Dendritic cell treated with granulocyte-macrophage colony-stimulating factor and Interleukin-4, amounts not matched to agents 40 ng/mL and 50 ng/mL, for 4 days (primary cell): Measurements from ENCODE around the gene OR56A4.

ENCODE experiments used
- H3K27ac Mint-ChIP-seq: one replicate; pipeline ENCODE4 v1.8.0; 2022; ENCODE audit warnings: mild to moderate bottlenecking, mixed read lengths
- H3K27me3 Mint-ChIP-seq: one replicate; pipeline ENCODE4 v1.8.0; 2022; ENCODE audit warnings: mild to moderate bottlenecking, mixed read lengths
- H3K36me3 Mint-ChIP-seq: one replicate; pipeline ENCODE4 v1.8.0; 2022; ENCODE audit warnings: low read depth, mixed read lengths
- H3K4me1 Mint-ChIP-seq: one replicate; pipeline ENCODE4 v1.8.0; 2022; ENCODE audit warnings: low read depth, mixed read lengths
- H3K4me3 Mint-ChIP-seq: one replicate; pipeline ENCODE4 v1.8.0; 2022; ENCODE audit warnings: mild to moderate bottlenecking, moderate library complexity, mixed read lengths
- H3K9me3 Mint-ChIP-seq: one replicate; pipeline ENCODE4 v1.8.0; 2022; ENCODE audit warnings: mixed read lengths
- intact Hi-C: fragments of 100-400 bp; cut with micrococcal nuclease; formaldehyde crosslinking; loops from one replicate; pipeline ENCODE4 v1.15.0; 2022

The OR56A4 gene

GRCh38 chr11:6006846-6007245 lies at the start of gene OR56A4:
Gene OR56A4, minus strand, starts transcription at chr11:6006946. Its CDS starts 3,954 bp downstream, at chr11:6002992.
- intact Hi-C loops, result no loop called here
- no peaks in the 10 kb centered on the region for H3K9me3 Mint-ChIP-seq
- H3K36me3 Mint-ChIP-seq, result no peaks in the 10 kb centered on the region
- H3K4me1 Mint-ChIP-seq, result peaks cover 5% of the 10 kb centered on the region
- no peak within 1 kb of the TSS for H3K27ac Mint-ChIP-seq
- H3K4me3 Mint-ChIP-seq, result no peak within 1 kb of the TSS
- H3K27me3 Mint-ChIP-seq, result peaks cover 26% of the 10 kb centered on the region

- Mint-ChIP-seq H3K36me3 (no peaks in the 10 kb centered on the region), H3K4me1 (peaks cover 6% of the 10 kb centered on the region), H3K27me3 (peaks cover 27% of the 10 kb centered on the region), H3K4me3 (no peak overlapping the region), H3K9me3 (no peaks in the 10 kb centered on the region), H3K27ac (no peak overlapping the region)
- intact Hi-C loops, result no loop called here
Measured at GRCh38 chr11:6055569-6055968, 48.8 kb upstream of the OR56A4 start.

GRCh38 chr11:6052374-6052773 lies 45.6 kb upstream of the OR56A4 start:
- Mint-ChIP-seq H3K27ac (no peak overlapping the region), H3K27me3 (peaks cover 28% of the 10 kb centered on the region), H3K4me3 (no peak overlapping the region), H3K9me3 (no peaks in the 10 kb centered on the region), H3K36me3 (no peaks in the 10 kb centered on the region), H3K4me1 (peaks cover 6% of the 10 kb centered on the region)
- intact Hi-C loops, result no loop called here

GRCh38 chr11:6040874-6041273 lies 34.1 kb upstream of the OR56A4 start:
- Mint-ChIP-seq H3K4me1 (peaks cover 12% of the 10 kb centered on the region), H3K27ac (no peak overlapping the region), H3K36me3 (no peaks in the 10 kb centered on the region), H3K4me3 (no peak overlapping the region), H3K9me3 (no peaks in the 10 kb centered on the region), H3K27me3 (peaks cover 21% of the 10 kb centered on the region)
- intact Hi-C loops, result no loop called here

GRCh38 chr11:6030708-6031405 lies 24.1 kb upstream of the OR56A4 start, which contains the start of gene OR56A1:
Gene OR56A1, minus strand, starts transcription at chr11:6030758. Its CDS starts 3,066 bp downstream, at chr11:6027692.
- Mint-ChIP-seq H3K27me3 (peaks cover 14% of the 10 kb centered on the region), H3K9me3 (no peaks in the 10 kb centered on the region), H3K4me1 (no peaks in the 10 kb centered on the region), H3K4me3 (no peak within 1 kb of the TSS), H3K27ac (no peak within 1 kb of the TSS), H3K36me3 (no peaks in the 10 kb centered on the region)
- intact Hi-C loops, result no loop called here

- peaks cover 12% of the 10 kb centered on the region for H3K27me3 Mint-ChIP-seq
- H3K27ac Mint-ChIP-seq, result no peak overlapping the region
- no peaks in the 10 kb centered on the region for H3K36me3 Mint-ChIP-seq
- H3K4me1 Mint-ChIP-seq, result no peaks in the 10 kb centered on the region
- H3K4me3 Mint-ChIP-seq, result no peak overlapping the region
- H3K9me3 Mint-ChIP-seq, result no peaks in the 10 kb centered on the region
- intact Hi-C loops, result no loop called here
Measured at GRCh38 chr11:6027501-6027900, 20.8 kb upstream of the OR56A4 start.

- no peaks in the 10 kb centered on the region for H3K9me3 Mint-ChIP-seq
- H3K4me1 Mint-ChIP-seq, result no peaks in the 10 kb centered on the region
- no peaks in the 10 kb centered on the region for H3K36me3 Mint-ChIP-seq
- peaks cover 21% of the 10 kb centered on the region for H3K27me3 Mint-ChIP-seq
- intact Hi-C loops, result no loop called here
- no peak overlapping the region for H3K27ac Mint-ChIP-seq
- H3K4me3 Mint-ChIP-seq, result no peak overlapping the region
Measured at GRCh38 chr11:6025056-6025455, 18.3 kb upstream of the OR56A4 start.

GRCh38 chr11:6022956-6023355 lies 16.2 kb upstream of the OR56A4 start:
- Mint-ChIP-seq H3K27ac (no peak overlapping the region), H3K9me3 (no peaks in the 10 kb centered on the region), H3K4me1 (no peaks in the 10 kb centered on the region), H3K36me3 (no peaks in the 10 kb centered on the region), H3K4me3 (no peak overlapping the region), H3K27me3 (peaks cover 31% of the 10 kb centered on the region)
- intact Hi-C loops, result loop anchor here (1.0 kb wide), 2 partner anchors 292 to 330 kb away; no protein-coding TSS in a partner anchor

GRCh38 chr11:6013042-6013441 lies 6.3 kb upstream of the OR56A4 start:
- H3K27ac Mint-ChIP-seq, result no peak overlapping the region
- no peak overlapping the region for H3K4me3 Mint-ChIP-seq
- H3K36me3 Mint-ChIP-seq, result no peaks in the 10 kb centered on the region
- peaks cover 9% of the 10 kb centered on the region for H3K9me3 Mint-ChIP-seq
- H3K27me3 Mint-ChIP-seq, result peaks cover 10% of the 10 kb centered on the region
- H3K4me1 Mint-ChIP-seq, result peaks cover 16% of the 10 kb centered on the region
- intact Hi-C loops, result no loop called here

GRCh38 chr11:6012035-6012668 lies 5.4 kb upstream of the OR56A4 start:
- Mint-ChIP-seq H3K27ac (no peak overlapping the region), H3K27me3 (peaks cover 7% of the 10 kb centered on the region), H3K36me3 (no peaks in the 10 kb centered on the region), H3K4me3 (no peak overlapping the region), H3K4me1 (peaks cover 16% of the 10 kb centered on the region), H3K9me3 (peaks cover 6% of the 10 kb centered on the region)
- intact Hi-C loops, result no loop called here

GRCh38 chr11:6006395-6006794 lies 351 bp downstream of the OR56A4 start:
- peaks cover under 1% of the 10 kb centered on the region for H3K4me1 Mint-ChIP-seq
- no peak overlapping the region for H3K27ac Mint-ChIP-seq
- peaks cover 27% of the 10 kb centered on the region for H3K27me3 Mint-ChIP-seq
- intact Hi-C loops, result no loop called here
- no peaks in the 10 kb centered on the region for H3K36me3 Mint-ChIP-seq
- H3K4me3 Mint-ChIP-seq, result no peak overlapping the region
- no peaks in the 10 kb centered on the region for H3K9me3 Mint-ChIP-seq

- peaks cover 35% of the 10 kb centered on the region for H3K27me3 Mint-ChIP-seq
- H3K36me3 Mint-ChIP-seq, result no peaks in the 10 kb centered on the region
- intact Hi-C loops, result no loop called here
- H3K27ac Mint-ChIP-seq, result no peak overlapping the region
- no peaks in the 10 kb centered on the region for H3K4me1 Mint-ChIP-seq
- H3K9me3 Mint-ChIP-seq, result no peaks in the 10 kb centered on the region
- no peak overlapping the region for H3K4me3 Mint-ChIP-seq
Measured at GRCh38 chr11:6002202-6002699, 4.5 kb downstream of the OR56A4 start.

GRCh38 chr11:5994791-5995190 lies 12.0 kb downstream of the OR56A4 start:
- intact Hi-C loops, result no loop called here
- Mint-ChIP-seq H3K9me3 (no peaks in the 10 kb centered on the region), H3K4me3 (no peak overlapping the region), H3K27me3 (peaks cover 12% of the 10 kb centered on the region), H3K36me3 (no peaks in the 10 kb centered on the region), H3K27ac (no peak overlapping the region), H3K4me1 (no peaks in the 10 kb centered on the region)

- no peaks in the 10 kb centered on the region for H3K9me3 Mint-ChIP-seq
- no peak overlapping the region for H3K4me3 Mint-ChIP-seq
- intact Hi-C loops, result loop anchor here (2.0 kb wide), 1 partner anchor 360 kb away; no protein-coding TSS in a partner anchor
- H3K27me3 Mint-ChIP-seq, result peaks cover 11% of the 10 kb centered on the region
- no peak overlapping the region for H3K27ac Mint-ChIP-seq
- H3K36me3 Mint-ChIP-seq, result no peaks in the 10 kb centered on the region
- H3K4me1 Mint-ChIP-seq, result no peaks in the 10 kb centered on the region
Measured at GRCh38 chr11:5992604-5993251, 14.0 kb downstream of the OR56A4 start.
